NB4 (cell line): Measurements from ENCODE around the gene MBNL1.

Experiments
- DNase-seq: peaks from one replicate; pipeline ENCODE4 v3.0.0; 2010; ENCODE audit warnings: low read depth
- H3K4me3 ChIP-seq: one replicate; pipeline ENCODE4 v1.5.1; 2011; ENCODE audit warnings: mild to moderate bottlenecking, low read depth, low read length, moderate library complexity
- CTCF ChIP-seq: IDR thresholded peaks from one replicate; pipeline ENCODE4 v1.5.1; 2012; ENCODE audit warnings: low read depth, low read length
- MAX ChIP-seq: IDR thresholded peaks from 2 replicates; pipeline ENCODE4 v1.6.1; 2011; ENCODE audit warnings: low read depth, low read length
- MYC ChIP-seq: IDR thresholded peaks from 2 replicates; pipeline ENCODE4 v1.6.1; 2011; ENCODE audit warnings: low read depth, low read length
- POLR2A ChIP-seq: IDR thresholded peaks from 2 replicates; pipeline ENCODE4 v1.6.1; 2011; ENCODE audit warnings: mild to moderate bottlenecking; ENCODE audit not compliant: insufficient read length; ENCODE audit errors: extremely low read depth

Gene MBNL1

GRCh38 chr3:152399374-152399773 is 130.6 kb downstream of the MBNL1 start:
- no peak overlapping the region for H3K4me3 ChIP-seq
- DNase-seq = peak; percentile 61
- TF ChIP-seq CTCF (no peak), POLR2A (no peak), MAX (no peak), MYC (no peak)

GRCh38 chr3:152400887-152401286 is 132.2 kb downstream of the MBNL1 start:
- no peak for TF ChIP-seq POLR2A
- no peak for TF ChIP-seq MYC
- TF ChIP-seq MAX = no peak
- no peak for TF ChIP-seq CTCF
- no peak overlapping the region for H3K4me3 ChIP-seq
- no peak for DNase-seq

GRCh38 chr3:152402695-152403451 is 134.1 kb downstream of the MBNL1 start:
- no peak for TF ChIP-seq POLR2A
- TF ChIP-seq MAX = no peak
- TF ChIP-seq MYC = no peak
- no peak for TF ChIP-seq CTCF
- peak; percentile 27 for DNase-seq
- H3K4me3 ChIP-seq = no peak overlapping the region

- DNase-seq = peak; percentile 49
- no peak for TF ChIP-seq MAX
- TF ChIP-seq CTCF = no peak
- no peak for TF ChIP-seq POLR2A
- TF ChIP-seq MYC = no peak
These were observed 134.9 kb downstream of the MBNL1 start for GRCh38 chr3:152403632-152404066.

GRCh38 chr3:152404976-152405375 is 136.2 kb downstream of the MBNL1 start:
- no peak for DNase-seq
- no peak overlapping the region for H3K4me3 ChIP-seq
- TF ChIP-seq MYC (no peak), POLR2A (no peak), CTCF (no peak), MAX (no peak)

More at GRCh38 chr3:152403632-152404066, 134.9 kb downstream of the MBNL1 start:
- H3K4me3 ChIP-seq = no peak overlapping the region
